Stimulated activated CD8-positive, alpha-beta memory T cell treated with anti-CD3 and anti-CD28 coated beads, Interleukin-15, amount 100 ng/mL, for 4 hours (primary cell): ENCODE measurements around the gene FLYWCH1.

Source experiments
- DNase-seq, 2 donors: peaks; one replicate each; pipeline ENCODE4 v3.0.0-alpha.2; 2020; ENCODE audit warnings: low read depth in 2 of 2

The FLYWCH1 gene

DNA sequence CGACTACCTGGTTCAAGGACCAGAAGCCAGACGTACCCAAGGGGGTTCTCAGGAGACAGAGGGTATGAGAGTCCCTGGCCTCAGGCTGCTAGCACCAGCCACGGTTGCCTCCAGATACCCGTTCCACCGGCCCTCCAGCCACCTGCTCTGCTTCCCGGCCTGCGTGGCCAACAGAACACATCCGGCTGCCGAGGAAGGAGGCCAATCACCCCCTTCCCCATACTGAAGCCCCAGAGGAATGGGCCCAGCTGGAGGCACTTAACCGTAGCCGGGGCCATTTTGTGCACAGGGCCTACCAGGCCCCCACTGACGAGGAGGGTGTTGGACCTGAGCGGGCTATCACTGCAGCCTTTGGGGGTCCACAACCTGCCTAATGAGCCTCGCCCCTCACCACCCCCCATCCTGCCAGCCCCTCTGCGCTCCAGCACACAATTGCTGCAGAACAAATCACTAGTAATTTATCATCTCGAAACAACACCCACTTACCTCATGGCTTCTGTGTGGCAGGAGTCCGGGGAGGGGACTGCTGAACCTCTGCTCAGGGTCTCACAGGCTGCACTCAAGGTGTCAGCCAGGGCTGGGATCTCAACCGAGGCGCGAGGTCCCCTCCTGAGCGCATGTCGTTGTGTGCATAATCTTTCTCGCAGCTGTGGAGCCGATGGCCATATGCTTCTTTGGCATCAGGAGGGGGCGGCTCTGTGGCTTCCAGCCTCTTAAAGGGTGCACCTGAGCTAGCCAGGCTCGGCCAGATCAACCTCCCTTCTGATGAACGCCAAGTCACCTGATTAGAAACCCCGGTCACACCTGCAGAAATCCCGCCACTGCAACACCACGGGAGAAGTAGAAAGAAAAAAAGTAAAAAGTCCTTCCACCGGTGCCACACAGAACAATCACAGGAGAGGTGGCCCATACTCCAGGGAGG is 42.2 kb downstream of the FLYWCH1 start:
- DNase-seq: no peak

- no peak for DNase-seq
These were observed 43.1 kb downstream of the FLYWCH1 start for GRCh38 chr16:2954656-2955381.

- DNase-seq: no peak
These were observed 43.7 kb downstream of the FLYWCH1 start for GRCh38 chr16:2955438-2955778.

DNA sequence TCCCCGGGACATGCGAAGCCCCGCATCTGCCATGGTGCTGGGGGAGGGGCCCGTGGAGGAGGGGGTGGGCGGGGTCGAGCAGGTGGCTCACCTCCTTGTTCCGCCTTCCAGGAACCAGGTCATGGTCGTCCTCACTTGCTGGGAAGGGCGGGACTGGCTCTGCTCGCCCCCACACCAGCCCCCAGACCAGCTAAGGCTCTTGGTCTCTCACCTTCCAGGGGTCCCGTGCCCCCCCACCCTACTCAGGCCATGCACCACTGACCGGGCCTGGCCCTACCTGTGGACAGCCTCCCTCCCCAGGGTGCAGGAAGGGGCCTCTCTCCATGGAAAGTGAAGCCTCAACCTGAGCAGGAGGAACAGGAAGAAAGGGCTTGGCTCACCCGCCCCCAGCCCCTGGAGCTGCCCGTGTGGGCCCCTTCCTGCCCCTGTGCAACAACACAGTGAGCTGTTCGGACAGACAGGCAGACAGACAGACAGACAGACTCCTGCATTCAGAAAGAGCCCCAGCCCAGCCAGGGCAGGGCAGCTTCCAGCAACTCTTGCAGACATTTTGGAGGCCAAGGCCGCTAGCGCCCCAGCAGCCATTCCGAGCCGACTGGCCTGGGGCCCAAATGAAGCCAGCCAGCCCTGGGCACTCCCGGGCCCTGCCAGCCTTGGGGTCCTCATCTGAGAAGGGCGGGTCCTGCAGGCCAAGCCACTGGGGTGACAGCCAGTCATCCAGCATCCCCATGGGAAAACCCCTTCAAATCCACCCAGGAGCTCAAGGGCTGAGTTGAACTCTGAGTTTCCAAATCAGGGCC is 44.2 kb downstream of the FLYWCH1 start:
- DNase-seq: no peak

- no peak for DNase-seq
These were observed 44.8 kb downstream of the FLYWCH1 start for GRCh38 chr16:2956579-2956956.

- DNase-seq: no peak
These were observed 47.5 kb downstream of the FLYWCH1 start for GRCh38 chr16:2959206-2959605.

GRCh38 chr16:2960183-2961010 is 48.7 kb downstream of the FLYWCH1 start:
- no peak for DNase-seq

GRCh38 chr16:2962334-2963073 is 50.8 kb downstream of the FLYWCH1 start:
- no peak for DNase-seq

GRCh38 chr16:2963074-2963722 is 51.5 kb downstream of the FLYWCH1 start:
- peak in 1 of 2 donors; percentile 43 for DNase-seq

DNA sequence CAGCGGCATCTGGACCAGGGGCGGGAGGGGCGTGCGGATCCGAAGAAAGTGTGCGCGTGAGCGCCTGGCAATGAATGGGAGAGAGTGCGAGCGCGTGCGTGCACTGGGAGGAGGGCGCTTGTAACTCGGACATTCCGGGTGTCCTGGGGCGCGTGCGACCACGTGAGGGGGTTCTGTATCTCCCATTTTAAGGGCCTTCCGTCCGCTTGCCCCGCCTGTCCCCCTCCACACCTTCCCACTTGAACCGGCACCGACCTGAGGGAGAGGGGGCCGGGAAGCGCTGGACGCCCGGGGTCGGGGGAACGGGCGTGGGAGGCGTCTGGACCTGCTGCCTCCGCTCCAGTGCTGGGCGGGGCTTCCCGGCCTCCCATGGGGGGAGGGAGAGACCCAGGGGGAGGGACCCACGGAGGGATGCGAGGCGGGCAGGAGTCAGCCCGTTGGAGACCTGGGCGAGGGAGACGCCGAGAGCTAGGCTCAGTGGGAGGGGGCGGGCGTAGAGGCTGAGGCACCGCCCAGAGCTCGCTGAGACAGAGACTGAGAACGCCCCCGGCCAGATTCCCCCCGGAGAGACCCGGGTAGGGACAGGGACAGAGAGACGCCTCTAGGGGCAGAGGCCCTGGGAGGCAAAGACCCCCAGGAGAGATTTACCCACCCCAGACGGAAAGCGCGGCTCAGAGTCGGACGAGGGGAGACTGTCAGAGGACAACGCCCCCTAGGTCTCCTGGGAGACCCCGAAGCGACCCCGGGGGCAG is 52.2 kb downstream of the FLYWCH1 start, which contains the start of gene KREMEN2:
KREMEN2 (plus strand) TSS at position 553 of the 752 bp plus-strand sequence. CDS start 246 bp downstream, outside the sequence.
- DNase-seq: no peak

DNA sequence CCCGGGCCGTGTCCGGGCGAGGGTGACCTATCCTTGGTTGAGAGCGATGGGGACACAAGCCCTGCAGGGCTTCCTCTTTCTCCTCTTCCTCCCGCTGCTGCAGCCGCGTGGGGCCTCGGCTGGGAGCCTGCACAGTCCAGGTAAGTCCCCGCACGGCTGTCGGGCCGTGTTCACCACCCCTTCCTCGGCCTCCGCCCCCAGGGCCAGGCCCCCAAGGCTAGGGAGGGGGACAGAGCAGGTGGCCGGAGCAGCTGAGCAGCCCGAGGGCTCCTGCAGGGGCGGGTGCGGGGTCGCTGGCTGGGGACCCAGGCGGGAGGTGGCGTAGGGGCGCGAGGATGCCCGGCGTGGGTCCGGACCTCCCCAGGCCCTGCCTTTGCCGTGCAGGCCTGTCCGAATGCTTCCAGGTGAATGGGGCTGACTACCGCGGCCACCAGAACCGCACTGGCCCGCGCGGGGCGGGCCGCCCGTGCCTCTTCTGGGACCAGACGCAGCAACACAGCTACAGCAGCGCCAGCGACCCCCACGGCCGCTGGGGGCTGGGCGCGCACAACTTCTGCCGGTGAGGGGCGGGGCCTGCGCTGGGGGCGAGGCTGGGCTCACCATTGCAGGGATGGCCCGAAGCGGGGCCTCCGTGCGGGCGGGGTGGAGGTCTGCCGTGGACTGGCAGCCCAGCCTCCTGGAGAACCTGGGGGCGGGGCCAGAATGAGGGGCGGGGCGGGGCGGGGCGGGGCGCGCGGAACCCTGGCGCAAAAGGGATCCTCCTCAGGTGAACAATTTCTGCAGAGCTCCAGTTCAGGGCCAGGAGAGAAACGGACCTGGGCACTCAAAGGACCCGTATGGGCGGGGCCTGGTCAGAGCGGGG is 53.0 kb downstream of the FLYWCH1 start:
- DNase-seq: no peak

DNA sequence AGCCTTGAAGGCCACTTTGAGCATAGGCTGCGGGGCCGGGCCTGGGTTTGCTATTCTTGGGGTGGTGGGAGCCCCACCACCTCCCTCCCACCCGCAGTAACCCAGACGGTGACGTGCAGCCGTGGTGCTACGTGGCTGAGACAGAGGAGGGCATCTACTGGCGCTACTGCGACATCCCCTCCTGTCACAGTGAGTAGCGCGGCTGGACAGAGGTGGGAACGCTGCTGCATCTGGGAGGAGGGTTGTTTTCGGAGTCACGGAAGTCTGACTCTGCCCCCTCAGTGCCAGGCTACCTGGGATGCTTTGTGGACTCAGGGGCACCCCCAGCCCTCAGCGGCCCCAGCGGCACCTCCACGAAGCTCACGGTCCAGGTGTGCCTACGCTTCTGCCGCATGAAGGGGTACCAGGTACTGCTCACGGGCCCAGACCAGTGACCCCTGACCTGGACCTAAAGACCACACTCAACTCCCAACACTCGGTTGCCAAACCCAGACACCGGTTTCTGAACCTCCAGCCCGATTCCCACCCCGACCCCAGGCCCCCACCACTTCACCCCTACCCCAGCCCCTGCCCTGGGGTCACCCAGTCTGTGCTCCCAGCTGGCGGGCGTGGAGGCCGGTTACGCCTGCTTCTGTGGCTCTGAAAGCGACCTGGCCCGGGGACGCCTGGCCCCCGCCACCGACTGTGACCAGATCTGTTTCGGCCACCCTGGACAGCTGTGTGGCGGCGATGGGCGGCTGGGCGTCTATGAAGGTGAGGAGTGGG is 54.5 kb downstream of the FLYWCH1 start:
- DNase-seq: no peak

- DNase-seq: no peak
These were observed 55.1 kb downstream of the FLYWCH1 start for GRCh38 chr16:2966808-2967191.

- no peak for DNase-seq
These were observed 55.5 kb downstream of the FLYWCH1 start for GRCh38 chr16:2967211-2967631.

DNA sequence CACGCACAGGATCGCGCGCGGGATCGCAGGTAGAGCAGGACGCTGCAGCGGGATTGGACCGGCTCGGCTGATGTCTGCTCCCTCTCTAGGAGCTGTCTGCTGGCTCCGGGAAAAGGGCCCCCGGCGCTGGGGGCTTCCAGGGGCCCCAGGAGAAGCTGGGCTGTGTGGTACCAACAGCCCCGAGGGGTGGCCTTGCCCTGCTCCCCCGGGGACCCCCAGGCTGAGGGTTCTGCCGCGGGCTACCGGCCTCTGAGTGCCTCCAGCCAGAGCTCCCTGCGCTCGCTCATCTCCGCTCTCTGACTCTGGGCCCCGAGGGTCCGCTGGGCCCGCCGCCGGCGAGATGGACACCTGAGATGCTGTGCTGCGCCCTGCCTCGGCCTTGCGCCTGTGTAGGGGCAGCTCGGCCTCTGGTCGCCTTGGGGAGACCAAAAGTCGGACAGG is 56.0 kb downstream of the FLYWCH1 start:
- no peak for DNase-seq

DNA sequence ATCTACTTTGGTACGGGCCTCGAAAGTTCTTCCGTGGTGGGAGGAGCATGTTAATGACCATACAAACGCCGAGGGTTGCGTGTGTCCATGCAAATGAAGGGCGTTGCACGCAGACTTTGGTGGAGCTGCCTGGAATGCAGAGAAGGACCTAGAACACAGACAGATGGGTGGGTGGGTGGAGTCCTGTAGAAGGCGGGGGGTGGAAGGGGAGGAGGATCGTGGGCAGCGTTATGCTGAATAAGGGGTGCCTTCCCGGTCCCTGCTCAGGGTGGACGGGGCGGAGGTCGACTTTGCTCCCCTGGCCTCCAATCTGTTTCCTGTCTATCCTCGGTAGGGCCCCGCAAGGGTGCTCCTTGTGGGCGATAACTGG is 56.6 kb downstream of the FLYWCH1 start:
- DNase-seq: no peak

- DNase-seq: peak; percentile 36 to 59
These were observed 57.2 kb downstream of the FLYWCH1 start, which contains the start of gene PAQR4 for GRCh38 chr16:2968738-2969544. Gene PAQR4 (plus strand): TSS chr16:2969348. CDS start chr16:2969675, 327 bp downstream.
